B cell (primary cell): ENCODE results near the gene IL1A. TPM values are rescaled to one million over a fixed set of nuclear protein-coding genes. Genes with fewer than 3 reads are reported as not detected.

Source experiments
- ATAC-seq: fragments of 200-7000 bp; cut with Tn5 transposase; one replicate; pipeline ENCODE4 v1.10.0; 2021; ENCODE audit warnings: low read depth, mild to moderate bottlenecking, moderate number of reproducible peaks, moderate library complexity
- CTCF ChIA-PET: fragments of 350-600 bp; sonication (Branson Sonifier 250); formaldehyde crosslinking; loops from one replicate; lab custom pipeline; 2021; ENCODE audit warnings: antibody characterized with exemption, inconsistent platforms; lab: Charles Lee
- POLR2A ChIA-PET: fragments of 350-600 bp; sonication (Branson Sonifier 250); formaldehyde crosslinking; loops from one replicate; lab custom pipeline; 2021; ENCODE audit warnings: antibody characterized with exemption; lab: Charles Lee
- DNase-seq: peaks from one replicate; pipeline ENCODE4 v3.0.0; 2013
- H2AFZ ChIP-seq: 2 replicates; pipeline ENCODE4 v1.6.1; 2012; ENCODE audit warnings: mild to moderate bottlenecking, low read depth, low read length; ENCODE audit not compliant: insufficient read depth, poor library complexity, severe bottlenecking
- H3K27ac ChIP-seq, 2 donors: 1 replicate in 1 of 2; 2 replicates in 1 of 2; pipeline ENCODE4 v1.5.1; 2012 to 2013; ENCODE audit warnings: low read length in 2 of 2, mild to moderate bottlenecking in 2 of 2, moderate library complexity in 1 of 2
- H3K27me3 ChIP-seq, 4 experiments: fragments of 200-600 bp in 1 of 4; sonication (generic) in 1 of 4; replicated peaks in 1 of 4; 1 replicate in 2 of 4; 2 replicates in 2 of 4; pipeline versions ENCODE4 v1.6.1 to v1.7.0; 2013 to 2016; ENCODE audit warnings: low read length in 3 of 4, mild to moderate bottlenecking in 2 of 4, mixed read lengths in 1 of 4, moderate library complexity in 1 of 4; ENCODE audit not compliant: insufficient read depth in 4 of 4, control insufficient read depth in 3 of 4; ENCODE audit errors: control extremely low read depth in 1 of 4
- H3K36me3 ChIP-seq, 2 experiments: replicated peaks in 1 of 2; 1 replicate in 1 of 2; 2 replicates in 1 of 2; pipeline versions ENCODE4 v1.6.1 to v1.7.1; 2013; ENCODE audit warnings: low read length in 1 of 2; ENCODE audit not compliant: insufficient read depth in 2 of 2, control insufficient read depth in 1 of 2; ENCODE audit errors: control extremely low read depth in 1 of 2, extremely low read depth in 1 of 2
- H3K4me1 ChIP-seq, 2 donors: fragments of 200-600 bp in 1 of 2; sonication (generic) in 1 of 2; 1 replicate in 1 of 2; 2 replicates in 1 of 2; pipeline versions ENCODE4 v1.5.1 to v1.6.1; 2013 to 2017; ENCODE audit warnings: low read length in 2 of 2; ENCODE audit not compliant: control insufficient read depth in 2 of 2, insufficient read depth in 2 of 2
- H3K4me2 ChIP-seq: replicated peaks from 2 replicates; pipeline ENCODE3; 2012; ENCODE audit warnings: mild to moderate bottlenecking, low read depth, low read length; ENCODE audit not compliant: poor library complexity, severe bottlenecking
- H3K4me3 ChIP-seq, 5 experiments: fragments of 200-600 bp in 1 of 5; sonication (generic) in 1 of 5; 1 replicate in 3 of 5; 2 replicates in 2 of 5; pipeline versions ENCODE4 v1.5.1 to v1.7.0; 2011 to 2016; ENCODE audit warnings: low read length in 4 of 5, mild to moderate bottlenecking in 4 of 5, low read depth in 2 of 5, control low read depth in 1 of 5, moderate library complexity in 1 of 5; ENCODE audit not compliant: insufficient read depth in 1 of 5; ENCODE audit errors: control extremely low read depth in 1 of 5, extremely low read depth in 1 of 5
- H3K79me2 ChIP-seq: fragments of 200-600 bp; sonication (generic); one replicate; pipeline ENCODE4 v1.6.0; 2016; ENCODE audit warnings: low read length; ENCODE audit not compliant: control insufficient read depth, insufficient read depth
- H3K9ac ChIP-seq: fragments of 200-600 bp; sonication (generic); 2 replicates; pipeline ENCODE4 v1.6.1; 2017; ENCODE audit warnings: mild to moderate bottlenecking, low read length, moderate library complexity
- H3K9me3 ChIP-seq, 3 donors: one replicate each; pipeline versions ENCODE4 v1.6.1 to v1.7.1; 2013; ENCODE audit warnings: low read length in 2 of 3; ENCODE audit not compliant: control insufficient read depth in 2 of 3, insufficient read depth in 1 of 3; ENCODE audit errors: control extremely low read depth in 1 of 3
- H4K20me1 ChIP-seq: 2 replicates; pipeline ENCODE4 v1.6.0; 2012; ENCODE audit warnings: mild to moderate bottlenecking, low read length; ENCODE audit not compliant: insufficient read depth, control insufficient read depth, poor library complexity, severe bottlenecking
- H3K27ac Mint-ChIP-seq: one replicate; pipeline ENCODE4 v1.8.0; 2021; ENCODE audit warnings: mixed read lengths
- H3K27me3 Mint-ChIP-seq: one replicate; pipeline ENCODE4 v1.8.0; 2021; ENCODE audit warnings: mixed read lengths
- H3K4me1 Mint-ChIP-seq: one replicate; pipeline ENCODE4 v1.8.0; 2021; ENCODE audit warnings: mixed read lengths
- H3K4me3 Mint-ChIP-seq: one replicate; pipeline ENCODE4 v1.8.0; 2021; ENCODE audit warnings: mixed read lengths
- H3K9me3 Mint-ChIP-seq: one replicate; pipeline ENCODE4 v1.8.0; 2022; ENCODE audit warnings: mixed read lengths; ENCODE audit not compliant: insufficient read depth
- CTCF ChIP-seq: fragments of 200-600 bp; IDR thresholded peaks from one replicate; pipeline ENCODE4 v1.8.0; 2022; ENCODE audit warnings: antibody characterized with exemption, mild to moderate bottlenecking
- EZH2 ChIP-seq: IDR thresholded peaks from 2 replicates; pipeline ENCODE4 v1.6.1; 2012; ENCODE audit warnings: borderline replicate concordance, low read depth, mild to moderate bottlenecking, moderate library complexity, low read length; ENCODE audit not compliant: insufficient read depth, poor library complexity, severe bottlenecking
- WGBS: methylation state at CpG from one replicate; pipeline ENCODE4 v1.1.5; 2013; ENCODE audit warnings: missing lambda C conversion rate; ENCODE audit not compliant: insufficient coverage; 5-methylcytosine and 5-hydroxymethylcytosine counted together
- intact Hi-C: fragments of 100-400 bp; cut with micrococcal nuclease; formaldehyde crosslinking; loops from one replicate; pipeline ENCODE4 v1.10.0; 2022
- polyA plus RNA-seq: library from polyadenylated mRNA; depleted of rRNA; stranded (reverse); fragments of >200 nt; gene quantifications from 2 replicates; pipeline ENCODE4 v1.2.3, GENCODE V29; 2012
- total RNA-seq, 2 donors: library from RNA; stranded (reverse); fragments of 120-200 nt in 1 of 2; gene quantifications; 1 replicate in 1 of 2; 2 replicates in 1 of 2; pipeline versions ENCODE4 v1.2.3 to v1.2.4, GENCODE V29; 2013 to 2022

Gene IL1A
- total and polyA plus RNA-seq, 2 donors (not counting 1 experiment from before 2014, with no cell fraction given) = 0.15 TPM; not detected in 1

GRCh38 chr2:112820343-112820742 lies 36.0 kb upstream of the IL1A start:
- no peak overlapping the region for H3K27ac Mint-ChIP-seq

GRCh38 chr2:112819081-112819480 lies 34.8 kb upstream of the IL1A start:
- 85% methylated on average over 6 of the region's 7 CpGs for WGBS

More at GRCh38 chr2:112820343-112820742, 36.0 kb upstream of the IL1A start:
- Histone ChIP-seq H2AFZ (no peak overlapping the region), H3K27me3 (no peaks in the 10 kb centered on the region), H4K20me1 (no peaks in the 10 kb centered on the region), H3K4me3 (no peak overlapping the region), H3K79me2 (no peaks in the 10 kb centered on the region), H3K36me3 (no peaks in the 10 kb centered on the region), H3K9ac (no peak overlapping the region), H3K4me2 (no peak overlapping the region), H3K4me1 (no peaks in the 10 kb centered on the region), H3K9me3 (no peaks in the 10 kb centered on the region), H3K27ac (no peak overlapping the region)
- intact Hi-C loops = no loop called here
- Mint-ChIP-seq H3K4me1 (no peaks in the 10 kb centered on the region), H3K27me3 (no peaks in the 10 kb centered on the region), H3K9me3 (no peaks in the 10 kb centered on the region), H3K4me3 (no peak overlapping the region)
- DNase-seq (no peak), ATAC-seq (no peak)
- ChIA-PET POLR2A (no interaction called here), CTCF (no interaction called here)
- no peak for TF ChIP-seq EZH2
- TF ChIP-seq CTCF = no peak

More at GRCh38 chr2:112819081-112819480, 34.8 kb upstream of the IL1A start:
- no peak for ATAC-seq
- intact Hi-C loops = no loop called here
- Mint-ChIP-seq H3K27ac (no peak overlapping the region), H3K9me3 (no peaks in the 10 kb centered on the region), H3K4me1 (no peaks in the 10 kb centered on the region), H3K27me3 (no peaks in the 10 kb centered on the region), H3K4me3 (no peak overlapping the region)
- H3K79me2 ChIP-seq = no peaks in the 10 kb centered on the region
- no peak overlapping the region for H3K9ac ChIP-seq
- no peak overlapping the region for H2AFZ ChIP-seq
- H3K4me2 ChIP-seq = no peak overlapping the region
- DNase-seq = no peak
- H3K4me3 ChIP-seq = no peak overlapping the region
- no peaks in the 10 kb centered on the region for H4K20me1 ChIP-seq
- POLR2A ChIA-PET = no interaction called here
- TF ChIP-seq EZH2 = no peak
- TF ChIP-seq CTCF = no peak
- CTCF ChIA-PET = no interaction called here
- no peaks in the 10 kb centered on the region for H3K4me1 ChIP-seq
- H3K36me3 ChIP-seq = no peaks in the 10 kb centered on the region
- H3K27ac ChIP-seq = no peak overlapping the region
- H3K27me3 ChIP-seq = no peaks in the 10 kb centered on the region
- H3K9me3 ChIP-seq = no peaks in the 10 kb centered on the region
